Measurements from ENCODE around the gene PSME1. TPM values are rescaled to one million over a fixed set of nuclear protein-coding genes. Genes with fewer than 3 reads are reported as not detected.

The PSME1 gene
- total RNA-seq, 2 experiments from 2014 or later: 149 to 187 TPM

DNA sequence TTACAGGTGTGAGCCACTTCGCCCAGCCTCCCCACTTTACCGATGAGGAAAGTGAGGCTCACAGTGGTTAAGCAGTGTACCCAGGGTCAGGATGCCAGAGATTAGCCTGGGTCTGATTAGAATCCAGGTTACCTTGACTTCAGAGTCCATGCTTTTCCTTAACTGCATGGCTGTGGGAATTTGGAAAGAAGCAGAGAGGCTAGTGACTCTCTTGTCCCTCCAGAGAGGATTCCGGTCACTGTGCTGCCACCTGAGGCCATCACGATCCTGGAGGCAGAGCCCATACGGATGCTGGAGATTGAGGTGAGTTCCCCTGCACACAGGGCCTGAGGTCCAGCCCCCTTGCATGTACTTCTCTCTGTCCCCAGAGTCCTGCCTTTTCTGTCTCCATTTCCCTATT, 40.6 kb downstream of the PSME1 start:
- Histone ChIP-seq H2AFZ (ENCODE audit: low read length) (no peak overlapping the region), H3K27ac (ENCODE audit: low read depth, low read length, poor library complexity, severe bottlenecking) (no peak overlapping the region), H4K20me1 (ENCODE audit: insufficient read depth, low read length) (no peaks in the 10 kb centered on the region), H3K4me1 (ENCODE audit: insufficient read depth, low read length, poor library complexity, severe bottlenecking) (no peaks in the 10 kb centered on the region), H3K9me3 (ENCODE audit: low read length) (no peaks in the 10 kb centered on the region), H3K79me2 (ENCODE audit: insufficient read depth, low read depth, low read length) (no peaks in the 10 kb centered on the region), H3K4me2 (ENCODE audit: low read length) (no peak overlapping the region), H3K4me3 (ENCODE audit: low read depth, low read length, poor library complexity, severe bottlenecking) (no peak overlapping the region), H3K36me3 (ENCODE audit: insufficient read depth, low read length) (peaks cover 35% of the 10 kb centered on the region), H3K9me2 (ENCODE audit: insufficient read depth, low read length) (no peaks in the 10 kb centered on the region)
- intact Hi-C loops (cut with micrococcal nuclease; ENCODE audit: unreplicated experiment): no loop called here
- CTCF ChIA-PET (ENCODE audit: unreplicated experiment): no interaction called here
- TF ChIP-seq, protein P1, sequence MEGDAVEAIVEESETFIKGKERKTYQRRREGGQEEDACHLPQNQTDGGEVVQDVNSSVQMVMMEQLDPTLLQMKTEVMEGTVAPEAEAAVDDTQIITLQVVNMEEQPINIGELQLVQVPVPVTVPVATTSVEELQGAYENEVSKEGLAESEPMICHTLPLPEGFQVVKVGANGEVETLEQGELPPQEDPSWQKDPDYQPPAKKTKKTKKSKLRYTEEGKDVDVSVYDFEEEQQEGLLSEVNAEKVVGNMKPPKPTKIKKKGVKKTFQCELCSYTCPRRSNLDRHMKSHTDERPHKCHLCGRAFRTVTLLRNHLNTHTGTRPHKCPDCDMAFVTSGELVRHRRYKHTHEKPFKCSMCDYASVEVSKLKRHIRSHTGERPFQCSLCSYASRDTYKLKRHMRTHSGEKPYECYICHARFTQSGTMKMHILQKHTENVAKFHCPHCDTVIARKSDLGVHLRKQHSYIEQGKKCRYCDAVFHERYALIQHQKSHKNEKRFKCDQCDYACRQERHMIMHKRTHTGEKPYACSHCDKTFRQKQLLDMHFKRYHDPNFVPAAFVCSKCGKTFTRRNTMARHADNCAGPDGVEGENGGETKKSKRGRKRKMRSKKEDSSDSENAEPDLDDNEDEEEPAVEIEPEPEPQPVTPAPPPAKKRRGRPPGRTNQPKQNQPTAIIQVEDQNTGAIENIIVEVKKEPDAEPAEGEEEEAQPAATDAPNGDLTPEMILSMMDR (conservative IDR thresholded peaks at IDR 0.05; ENCODE audit: low read length): no peak
- TF ChIP-seq EZH2phosphoT487 (IDR thresholded peaks at IDR 0.05; ENCODE audit: borderline replicate concordance, low read depth, low read length): no peak
- POLR2A ChIA-PET: no interaction called here
- BruUV-seq (replicated peaks): no TSS peak
- DNase-seq (ENCODE audit: low spot score): no peak

DNA sequence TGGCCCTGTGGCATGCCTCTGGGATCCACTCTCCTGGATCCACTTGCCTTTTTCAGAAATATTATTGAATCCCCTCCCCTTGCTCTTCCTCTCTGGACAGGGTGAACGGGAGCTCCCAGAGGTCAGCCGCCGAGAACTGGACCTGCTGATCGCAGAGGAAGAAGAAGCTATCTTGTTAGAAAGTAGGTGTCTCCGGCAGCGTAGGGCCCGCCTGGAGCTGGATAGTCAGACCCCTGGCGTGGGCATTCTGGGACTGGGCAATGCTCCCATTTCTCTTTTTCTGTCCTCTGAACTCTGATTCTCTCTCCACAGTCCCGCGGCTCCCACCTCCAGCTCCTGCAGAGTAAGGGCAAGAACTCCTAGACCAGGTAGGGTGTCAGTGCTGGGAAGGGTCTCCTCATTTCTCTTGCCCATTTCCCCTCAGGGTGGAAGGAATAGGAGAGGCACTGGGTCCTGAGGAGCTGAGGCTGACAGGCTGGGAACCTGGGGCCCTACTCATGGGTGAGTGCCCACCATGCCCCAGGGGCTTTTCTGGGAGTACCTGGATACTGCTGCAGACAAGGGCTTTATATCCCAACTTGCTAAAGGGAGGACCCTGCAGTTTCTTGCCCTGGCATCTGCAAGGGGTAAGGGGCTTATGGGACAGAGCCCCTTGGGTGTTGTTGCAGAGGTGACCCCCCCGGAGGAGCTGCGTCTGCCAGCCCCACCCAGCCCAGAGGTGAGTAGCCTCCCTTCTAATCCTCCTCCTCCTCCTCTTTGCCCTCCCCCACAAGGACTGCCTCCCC, 41.2 kb downstream of the PSME1 start:
- Histone ChIP-seq H4K20me1 (ENCODE audit: insufficient read depth, low read length) (no peaks in the 10 kb centered on the region), H3K9me3 (ENCODE audit: low read length) (no peaks in the 10 kb centered on the region), H3K36me3 (ENCODE audit: insufficient read depth, low read length) (peaks cover 38% of the 10 kb centered on the region), H2AFZ (ENCODE audit: low read length) (no peak overlapping the region), H3K4me2 (ENCODE audit: low read length) (no peak overlapping the region), H3K79me2 (ENCODE audit: insufficient read depth, low read depth, low read length) (no peaks in the 10 kb centered on the region), H3K4me3 (ENCODE audit: low read depth, low read length, poor library complexity, severe bottlenecking) (no peak overlapping the region), H3K9me2 (ENCODE audit: insufficient read depth, low read length) (no peaks in the 10 kb centered on the region), H3K27ac (ENCODE audit: low read depth, low read length, poor library complexity, severe bottlenecking) (no peak overlapping the region), H3K4me1 (ENCODE audit: insufficient read depth, low read length, poor library complexity, severe bottlenecking) (no peaks in the 10 kb centered on the region)
- intact Hi-C loops (cut with micrococcal nuclease; ENCODE audit: unreplicated experiment): no loop called here
- ChIA-PET CTCF (ENCODE audit: unreplicated experiment) (no interaction called here), POLR2A (interaction anchor here (1.1 kb wide), 1 partner anchor 10 kb away, joined by 4 read pairs; no protein-coding TSS in a partner anchor)
- no TSS peak for BruUV-seq (replicated peaks)
- DNase-seq (ENCODE audit: low spot score): no peak
- TF ChIP-seq, protein P1 (conservative IDR thresholded peaks at IDR 0.05; ENCODE audit: low read length): no peak
- TF ChIP-seq EZH2phosphoT487 (IDR thresholded peaks at IDR 0.05; ENCODE audit: borderline replicate concordance, low read depth, low read length): no peak

DNA sequence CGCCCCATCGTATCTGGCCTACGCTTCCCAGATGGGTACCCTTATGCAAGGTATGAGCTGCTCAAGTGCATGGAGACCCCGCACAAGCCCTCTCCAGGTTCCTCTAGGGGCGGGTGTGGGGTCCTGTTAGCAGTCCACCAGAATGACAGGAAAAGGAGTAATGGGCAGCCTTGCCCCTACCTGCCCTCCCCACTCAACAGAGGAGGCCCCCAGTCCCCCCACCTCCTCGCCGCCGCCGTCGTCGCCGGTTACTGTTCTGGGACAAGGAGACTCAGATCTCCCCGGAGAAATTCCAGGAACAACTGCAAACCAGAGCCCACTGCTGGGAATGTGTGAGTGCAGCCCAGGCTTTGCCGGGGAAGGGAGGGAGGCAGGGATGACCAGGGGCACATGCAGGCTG, 41.9 kb downstream of the PSME1 start:
- TF ChIP-seq EZH2phosphoT487 (IDR thresholded peaks at IDR 0.05; ENCODE audit: borderline replicate concordance, low read depth, low read length): no peak
- TF ChIP-seq, protein P1 (conservative IDR thresholded peaks at IDR 0.05; ENCODE audit: low read length): no peak
- no peak for DNase-seq (ENCODE audit: low spot score)
- no peaks in the 10 kb centered on the region for H3K9me3 ChIP-seq (ENCODE audit: low read length)
- no peaks in the 10 kb centered on the region for H4K20me1 ChIP-seq (ENCODE audit: insufficient read depth, low read length)
- H3K27ac ChIP-seq (ENCODE audit: low read depth, low read length, poor library complexity, severe bottlenecking): no peak overlapping the region
- no peaks in the 10 kb centered on the region for H3K9me2 ChIP-seq (ENCODE audit: insufficient read depth, low read length)
- POLR2A ChIA-PET: interaction anchor here (1.1 kb wide), 1 partner anchor 10 kb away, joined by 4 read pairs; no protein-coding TSS in a partner anchor
- H2AFZ ChIP-seq (ENCODE audit: low read length): no peak overlapping the region
- H3K4me3 ChIP-seq (ENCODE audit: low read depth, low read length, poor library complexity, severe bottlenecking): no peak overlapping the region
- intact Hi-C loops (cut with micrococcal nuclease; ENCODE audit: unreplicated experiment): no loop called here
- BruUV-seq (replicated peaks): no TSS peak
- H3K4me1 ChIP-seq (ENCODE audit: insufficient read depth, low read length, poor library complexity, severe bottlenecking): no peaks in the 10 kb centered on the region
- CTCF ChIA-PET (ENCODE audit: unreplicated experiment): no interaction called here
- H3K4me2 ChIP-seq (ENCODE audit: low read length): no peak overlapping the region
- peaks cover 44% of the 10 kb centered on the region for H3K36me3 ChIP-seq (ENCODE audit: insufficient read depth, low read length)
- H3K79me2 ChIP-seq (ENCODE audit: insufficient read depth, low read depth, low read length): no peaks in the 10 kb centered on the region
